A673 (cell line): ENCODE measurements around the gene MVB12B. TPM values are rescaled to one million over a fixed set of nuclear protein-coding genes. Genes with fewer than 3 reads are reported as not detected.

Source experiments
- BruUV-seq: library from RNA; stranded (reverse); fragments of 400-500 nt; replicated peaks from 2 replicates; lab custom pipeline; 2021; lab: Mats Ljungman, UMichigan
- CTCF ChIA-PET: fragments of 300-600 bp; sonication (Branson Sonifier 250); formaldehyde crosslinking; loops from one replicate; lab custom pipeline; 2022; ENCODE audit warnings: antibody characterized with exemption; lab: Charles Lee
- POLR2A ChIA-PET: fragments of 300-600 bp; sonication (Branson Sonifier 250); formaldehyde crosslinking; loops from one replicate; lab custom pipeline; 2022; ENCODE audit warnings: antibody characterized with exemption; ENCODE audit not compliant: low non-redundant PET; lab: Charles Lee
- DNase-seq: peaks from one replicate; pipeline ENCODE4 v3.0.0-alpha.2; 2015; ENCODE audit warnings: low spot score
- H3K27ac ChIP-seq: fragments of 200-600 bp; sonication (generic); 2 replicates; pipeline ENCODE4 v1.5.1; 2016; ENCODE audit warnings: mixed run types, low read depth, mild to moderate bottlenecking, mixed read lengths, antibody characterized with exemption, low read length; ENCODE audit not compliant: poor library complexity, severe bottlenecking
- H3K27me3 ChIP-seq: fragments of 200-600 bp; sonication (generic); replicated peaks from 2 replicates; pipeline ENCODE4 v1.6.1; 2017; ENCODE audit warnings: mixed run types, low read depth, mild to moderate bottlenecking, mixed read lengths, antibody characterized with exemption, low read length; ENCODE audit not compliant: insufficient read depth, poor library complexity
- H3K36me3 ChIP-seq: fragments of 200-600 bp; sonication (generic); 2 replicates; pipeline ENCODE4 v1.6.1; 2016; ENCODE audit warnings: mixed run types, mild to moderate bottlenecking, mixed read lengths, antibody characterized with exemption, low read length; ENCODE audit not compliant: insufficient read depth, poor library complexity, severe bottlenecking
- H3K4me1 ChIP-seq: fragments of 200-600 bp; sonication (generic); 2 replicates; pipeline ENCODE4 v1.6.1; 2017; ENCODE audit warnings: mixed run types, mild to moderate bottlenecking, mixed read lengths, antibody characterized with exemption, low read length; ENCODE audit not compliant: insufficient read depth, poor library complexity, severe bottlenecking
- H3K4me3 ChIP-seq: fragments of 200-600 bp; sonication (generic); 2 replicates; pipeline ENCODE4 v1.5.1; 2016; ENCODE audit warnings: low read depth, mixed run types, mild to moderate bottlenecking, mixed read lengths, low read length; ENCODE audit not compliant: poor library complexity, severe bottlenecking
- H3K9me3 ChIP-seq: fragments of 200-600 bp; sonication (generic); 2 replicates; pipeline ENCODE4 v1.6.1; 2016; ENCODE audit warnings: mixed run types, low read depth, mild to moderate bottlenecking, mixed read lengths, antibody characterized with exemption, low read length; ENCODE audit not compliant: poor library complexity, severe bottlenecking
- EZH2 ChIP-seq: fragments of 200-600 bp; sonication (generic); IDR thresholded peaks from 2 replicates; pipeline ENCODE4 v1.6.1; 2017; ENCODE audit warnings: borderline replicate concordance, low read depth, mild to moderate bottlenecking, mixed read lengths, antibody characterized with exemption, low read length; ENCODE audit not compliant: poor library complexity, severe bottlenecking
- intact Hi-C: fragments of 100-400 bp; cut with micrococcal nuclease; formaldehyde crosslinking; loops from one replicate; pipeline ENCODE4 v1.10.0; 2022; ENCODE audit not compliant: unreplicated experiment
- total RNA-seq: library from RNA; stranded (reverse); gene quantifications from 2 replicates; pipeline ENCODE4 v1.2.3, GENCODE V29; 2021
- TF ChIP-seq, protein P1 (sequence below): fragments of 300-800, 200-600 bp; sonication (generic); conservative IDR thresholded peaks from 2 replicates; pipeline ENCODE4 v1.5.1; 2017; ENCODE audit warnings: low read depth, mild to moderate bottlenecking, antibody characterized with exemption, low read length, moderate library complexity, mixed read lengths

The MVB12B gene
- total RNA-seq, 1 experiment from 2014 or later = 12.3 TPM

DNA sequence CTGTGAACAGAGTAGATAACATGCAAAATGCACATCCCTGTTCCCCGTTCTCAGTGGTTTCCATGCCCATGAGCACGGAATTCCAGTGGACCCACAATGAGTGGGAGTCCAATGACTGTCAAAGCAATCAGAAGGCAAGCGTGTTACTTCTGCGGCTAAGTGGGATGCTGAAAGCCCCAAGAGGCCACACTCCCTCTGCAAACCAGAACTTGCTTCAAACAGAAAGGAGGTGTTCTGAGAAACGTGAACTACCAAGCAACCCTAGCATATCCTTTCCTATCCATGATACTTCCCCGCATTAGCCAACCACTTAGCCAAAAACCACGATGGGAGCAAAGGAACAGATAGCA, 21.7 kb upstream of the MVB12B start:
- Histone ChIP-seq H3K27ac (no peak overlapping the region), H3K4me3 (no peak overlapping the region), H3K4me1 (no peaks in the 10 kb centered on the region), H3K27me3 (no peaks in the 10 kb centered on the region), H3K9me3 (no peaks in the 10 kb centered on the region), H3K36me3 (no peaks in the 10 kb centered on the region)
- no peak for DNase-seq
- intact Hi-C loops = no loop called here
- TF ChIP-seq, protein P1, sequence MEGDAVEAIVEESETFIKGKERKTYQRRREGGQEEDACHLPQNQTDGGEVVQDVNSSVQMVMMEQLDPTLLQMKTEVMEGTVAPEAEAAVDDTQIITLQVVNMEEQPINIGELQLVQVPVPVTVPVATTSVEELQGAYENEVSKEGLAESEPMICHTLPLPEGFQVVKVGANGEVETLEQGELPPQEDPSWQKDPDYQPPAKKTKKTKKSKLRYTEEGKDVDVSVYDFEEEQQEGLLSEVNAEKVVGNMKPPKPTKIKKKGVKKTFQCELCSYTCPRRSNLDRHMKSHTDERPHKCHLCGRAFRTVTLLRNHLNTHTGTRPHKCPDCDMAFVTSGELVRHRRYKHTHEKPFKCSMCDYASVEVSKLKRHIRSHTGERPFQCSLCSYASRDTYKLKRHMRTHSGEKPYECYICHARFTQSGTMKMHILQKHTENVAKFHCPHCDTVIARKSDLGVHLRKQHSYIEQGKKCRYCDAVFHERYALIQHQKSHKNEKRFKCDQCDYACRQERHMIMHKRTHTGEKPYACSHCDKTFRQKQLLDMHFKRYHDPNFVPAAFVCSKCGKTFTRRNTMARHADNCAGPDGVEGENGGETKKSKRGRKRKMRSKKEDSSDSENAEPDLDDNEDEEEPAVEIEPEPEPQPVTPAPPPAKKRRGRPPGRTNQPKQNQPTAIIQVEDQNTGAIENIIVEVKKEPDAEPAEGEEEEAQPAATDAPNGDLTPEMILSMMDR = no peak
- no peak for TF ChIP-seq EZH2
- CTCF ChIA-PET = no interaction called here
- POLR2A ChIA-PET = no interaction called here
- BruUV-seq = no TSS peak

DNA sequence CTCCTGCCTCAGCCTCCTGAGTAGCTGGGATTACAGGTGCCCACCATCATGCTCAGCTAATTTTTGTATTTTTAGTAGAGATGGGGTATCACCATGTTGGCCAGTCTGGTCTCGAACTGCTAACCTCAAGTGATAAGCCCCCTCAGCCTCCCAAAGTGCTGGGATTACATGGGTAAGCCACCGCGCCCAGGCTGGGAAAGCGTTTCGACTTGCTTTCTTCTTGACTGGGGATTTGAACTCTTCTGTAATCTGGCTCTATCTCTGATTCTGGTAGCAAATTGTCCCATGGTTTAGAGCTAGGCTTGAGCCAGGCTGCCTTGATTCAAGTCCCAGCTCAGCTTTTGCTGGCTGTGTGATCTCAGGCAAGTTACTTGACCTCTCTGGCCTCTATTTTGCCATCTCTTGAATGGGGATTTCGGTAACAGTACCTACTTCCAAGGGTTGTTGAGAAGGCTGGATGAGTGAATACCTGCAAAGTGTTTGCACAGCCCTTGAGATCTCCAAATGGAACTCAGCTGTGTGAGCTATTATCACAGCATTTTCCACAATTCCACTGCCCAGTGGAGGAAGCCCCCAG, 20.5 kb upstream of the MVB12B start:
- Histone ChIP-seq H3K9me3 (no peaks in the 10 kb centered on the region), H3K27ac (no peak overlapping the region), H3K4me3 (no peak overlapping the region), H3K36me3 (no peaks in the 10 kb centered on the region), H3K4me1 (no peaks in the 10 kb centered on the region), H3K27me3 (no peaks in the 10 kb centered on the region)
- CTCF ChIA-PET = no interaction called here
- POLR2A ChIA-PET = no interaction called here
- no TSS peak for BruUV-seq
- DNase-seq = no peak
- intact Hi-C loops = no loop called here
- TF ChIP-seq, protein P1 = no peak
- no peak for TF ChIP-seq EZH2

DNA sequence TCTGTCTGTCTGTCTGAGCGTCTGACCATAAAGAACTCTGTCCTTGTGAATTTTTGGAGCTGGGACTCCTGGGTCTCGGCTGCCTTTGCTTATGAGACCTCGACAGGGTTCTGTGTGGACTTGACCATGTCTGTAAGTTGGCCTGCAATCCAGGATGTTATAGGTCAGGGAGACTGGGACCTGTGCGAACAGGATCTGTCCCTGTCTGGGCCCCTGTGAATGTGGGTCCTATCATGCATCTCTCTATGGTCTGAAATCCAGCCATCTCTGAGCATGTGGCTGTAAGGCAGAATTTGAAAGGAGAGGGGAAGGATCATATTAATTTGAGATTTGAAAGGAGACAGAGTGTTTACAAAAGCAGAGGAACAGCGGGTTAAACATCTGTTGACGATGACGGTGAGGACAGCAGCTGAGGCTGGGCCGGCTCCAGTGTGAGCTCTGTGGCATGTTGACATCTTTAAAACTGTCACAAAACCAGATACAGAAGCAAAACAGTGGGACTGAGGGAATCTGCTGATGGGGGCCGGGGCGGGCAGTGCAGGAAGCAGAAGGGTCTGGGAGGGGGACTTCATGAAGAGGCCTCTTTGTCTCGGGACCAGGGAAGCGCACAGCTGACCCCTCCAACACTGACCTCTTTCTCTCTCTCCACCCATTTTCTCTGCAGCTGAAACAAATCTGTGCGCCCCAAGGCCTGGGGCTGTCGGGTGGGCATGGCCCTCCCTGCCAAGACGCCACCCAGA, 19.1 kb upstream of the MVB12B start:
- DNase-seq = no peak
- Histone ChIP-seq H3K27ac (no peak overlapping the region), H3K9me3 (no peaks in the 10 kb centered on the region), H3K4me1 (no peaks in the 10 kb centered on the region), H3K36me3 (no peaks in the 10 kb centered on the region), H3K4me3 (no peak overlapping the region), H3K27me3 (no peaks in the 10 kb centered on the region)
- TF ChIP-seq, protein P1 = no peak
- no peak for TF ChIP-seq EZH2
- BruUV-seq = no TSS peak
- intact Hi-C loops = no loop called here
- CTCF ChIA-PET = no interaction called here
- POLR2A ChIA-PET = no interaction called here
